Thyroid gland (tissue), 4 donors: ENCODE data around the gene PSMD6. TPM values are rescaled to one million over a fixed set of nuclear protein-coding genes. Genes with fewer than 3 reads are reported as not detected.

ENCODE experiments used
- DNase-seq, 2 donors: peaks; one replicate each; pipeline ENCODE4 v3.0.0-alpha.2; 2019
- H3K27ac ChIP-seq, 3 donors: fragments of 200-600 bp; sonication (generic); 1 replicate in 2 of 3; 2 replicates in 1 of 3; pipeline ENCODE4 v1.5.1; 2016 to 2019; ENCODE audit warnings: mild to moderate bottlenecking in 1 of 3, moderate library complexity in 1 of 3
- H3K27me3 ChIP-seq: fragments of 200-600 bp; sonication (generic); one replicate; pipeline ENCODE4 v1.5.1; 2019
- H3K36me3 ChIP-seq, 2 donors: fragments of 200-600 bp; sonication (generic); one replicate each; pipeline ENCODE4 v1.5.1; 2016 to 2019
- H3K4me1 ChIP-seq, 2 donors: fragments of 200-600 bp; sonication (generic); one replicate each; pipeline ENCODE4 v1.5.1; 2017 to 2019
- H3K4me3 ChIP-seq, 3 donors: fragments of 200-600 bp; sonication (generic); replicated peaks in 1 of 3; 1 replicate in 2 of 3; 2 replicates in 1 of 3; pipeline ENCODE4 v1.5.1; 2016; ENCODE audit warnings: mild to moderate bottlenecking in 1 of 3
- H3K9me3 ChIP-seq: fragments of 200-600 bp; sonication (generic); one replicate; pipeline ENCODE4 v1.5.1; 2017
- POLR2A ChIP-seq, 2 donors: fragments of 450-650 bp; IDR thresholded peaks; one replicate each; pipeline ENCODE4 v1.6.1; 2017; ENCODE audit warnings: antibody characterized with exemption in 2 of 2, mild to moderate bottlenecking in 2 of 2, moderate library complexity in 1 of 2
- WGBS, 2 donors: methylation state at CpG; one replicate each; pipeline ENCODE4 v1.1.5; 2017; 5-methylcytosine and 5-hydroxymethylcytosine counted together
- intact Hi-C: fragments of 100-400 bp; cut with DNase I; formaldehyde crosslinking; loops from one replicate; pipeline ENCODE4 v1.15.1; 2023
- total RNA-seq, 4 donors: library from RNA; depleted of rRNA; stranded (reverse); fragments of >200 nt; gene quantifications; one replicate each; pipeline ENCODE4 v1.2.3, GENCODE V29; 2016
- TF ChIP-seq, protein P1 (sequence below), 6 experiments: fragments of 200-600 bp in 3 of 6; fragments of 450-650 bp in 3 of 6; sonication (generic) in 3 of 6; IDR thresholded peaks; one replicate each; pipeline ENCODE4 v1.5.1; 2016 to 2019; ENCODE audit warnings: antibody characterized with exemption in 6 of 6, mild to moderate bottlenecking in 2 of 6, inconsistent platforms in 1 of 6, moderate library complexity in 1 of 6

PSMD6 gene
- total RNA-seq, 4 donors from 2014 or later: 64.1 to 116 (median 75.3) TPM

DNA sequence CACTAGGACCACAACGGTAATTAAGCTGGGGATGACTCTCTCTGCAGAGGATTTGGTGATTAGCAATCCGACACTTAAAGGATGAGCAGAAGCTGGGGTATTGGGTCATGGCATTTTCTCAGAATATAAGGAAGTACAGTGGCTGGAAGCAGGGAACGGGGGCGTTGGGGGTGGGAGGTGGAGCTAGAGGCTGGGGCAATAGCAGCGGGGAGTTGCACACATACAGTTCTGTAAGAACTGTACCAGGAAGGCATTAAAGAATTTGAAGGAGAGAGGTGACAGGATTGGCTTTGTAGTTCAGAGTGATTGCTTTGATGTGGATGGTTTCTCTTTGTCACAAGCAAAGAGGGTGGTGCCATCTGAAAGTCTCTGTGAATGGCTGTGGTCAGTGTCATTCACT lies 28.2 kb downstream of the PSMD6 start:
- Histone ChIP-seq H3K27me3 (no peaks in the 10 kb centered on the region), H3K4me1 (peaks cover 9 to 13% of the 10 kb centered on the region in 2 donors), H3K27ac (no peak overlapping the region), H3K9me3 (no peaks in the 10 kb centered on the region), H3K4me3 (no peak overlapping the region), H3K36me3 (peaks cover 27 to 28% of the 10 kb centered on the region in 2 donors)
- no peak for DNase-seq
- intact Hi-C loops: no loop called here
- no peak for TF ChIP-seq POLR2A (IDR thresholded peaks at IDR 0.05)
- TF ChIP-seq, protein P1, sequence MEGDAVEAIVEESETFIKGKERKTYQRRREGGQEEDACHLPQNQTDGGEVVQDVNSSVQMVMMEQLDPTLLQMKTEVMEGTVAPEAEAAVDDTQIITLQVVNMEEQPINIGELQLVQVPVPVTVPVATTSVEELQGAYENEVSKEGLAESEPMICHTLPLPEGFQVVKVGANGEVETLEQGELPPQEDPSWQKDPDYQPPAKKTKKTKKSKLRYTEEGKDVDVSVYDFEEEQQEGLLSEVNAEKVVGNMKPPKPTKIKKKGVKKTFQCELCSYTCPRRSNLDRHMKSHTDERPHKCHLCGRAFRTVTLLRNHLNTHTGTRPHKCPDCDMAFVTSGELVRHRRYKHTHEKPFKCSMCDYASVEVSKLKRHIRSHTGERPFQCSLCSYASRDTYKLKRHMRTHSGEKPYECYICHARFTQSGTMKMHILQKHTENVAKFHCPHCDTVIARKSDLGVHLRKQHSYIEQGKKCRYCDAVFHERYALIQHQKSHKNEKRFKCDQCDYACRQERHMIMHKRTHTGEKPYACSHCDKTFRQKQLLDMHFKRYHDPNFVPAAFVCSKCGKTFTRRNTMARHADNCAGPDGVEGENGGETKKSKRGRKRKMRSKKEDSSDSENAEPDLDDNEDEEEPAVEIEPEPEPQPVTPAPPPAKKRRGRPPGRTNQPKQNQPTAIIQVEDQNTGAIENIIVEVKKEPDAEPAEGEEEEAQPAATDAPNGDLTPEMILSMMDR (IDR thresholded peaks at IDR 0.05): no peak
- 89 to 94% methylated on average over 5 of the region's 5 CpGs for WGBS, 2 donors

DNA sequence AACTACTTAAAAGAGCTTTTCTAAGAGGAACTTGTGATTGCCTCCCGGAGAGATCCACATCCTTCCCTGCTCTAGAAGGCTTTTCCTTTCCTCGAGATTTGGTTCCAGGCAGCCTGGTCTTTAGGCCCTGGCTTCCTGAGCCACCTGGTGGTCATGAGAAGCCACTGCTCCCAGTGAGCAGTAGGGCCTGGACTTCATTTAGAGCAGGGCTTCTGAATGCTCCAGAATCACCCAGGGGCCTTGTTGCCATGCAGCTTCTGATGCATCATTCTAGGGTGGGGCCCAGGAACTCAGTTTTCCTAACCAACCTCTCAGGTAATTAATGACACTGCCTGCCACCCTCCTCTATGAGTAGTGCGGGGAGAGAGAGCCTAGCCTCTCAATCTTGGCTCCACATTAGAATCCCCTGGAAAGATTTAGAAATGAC lies 29.6 kb downstream of the PSMD6 start:
- no peaks in the 10 kb centered on the region for H3K27me3 ChIP-seq
- DNase-seq: peak; percentile 66 to 68
- no peak for TF ChIP-seq POLR2A (IDR thresholded peaks at IDR 0.05)
- TF ChIP-seq, protein P1 (IDR thresholded peaks at IDR 0.05): peak; percentile 65 to 96 (median 87)
- H3K4me1 ChIP-seq: no peaks in the 10 kb centered on the region
- no peak overlapping the region for H3K4me3 ChIP-seq
- no peak overlapping the region for H3K27ac ChIP-seq
- WGBS, 2 donors: 3 to 36% methylated on average over 2 to 3 of the region's 3 CpGs
- peaks cover 40% of the 10 kb centered on the region in 2 donors for H3K36me3 ChIP-seq
- intact Hi-C loops: loop anchor here (5.0 kb wide), 1 partner anchor 46 kb away; no protein-coding TSS in a partner anchor
- no peaks in the 10 kb centered on the region for H3K9me3 ChIP-seq

DNA sequence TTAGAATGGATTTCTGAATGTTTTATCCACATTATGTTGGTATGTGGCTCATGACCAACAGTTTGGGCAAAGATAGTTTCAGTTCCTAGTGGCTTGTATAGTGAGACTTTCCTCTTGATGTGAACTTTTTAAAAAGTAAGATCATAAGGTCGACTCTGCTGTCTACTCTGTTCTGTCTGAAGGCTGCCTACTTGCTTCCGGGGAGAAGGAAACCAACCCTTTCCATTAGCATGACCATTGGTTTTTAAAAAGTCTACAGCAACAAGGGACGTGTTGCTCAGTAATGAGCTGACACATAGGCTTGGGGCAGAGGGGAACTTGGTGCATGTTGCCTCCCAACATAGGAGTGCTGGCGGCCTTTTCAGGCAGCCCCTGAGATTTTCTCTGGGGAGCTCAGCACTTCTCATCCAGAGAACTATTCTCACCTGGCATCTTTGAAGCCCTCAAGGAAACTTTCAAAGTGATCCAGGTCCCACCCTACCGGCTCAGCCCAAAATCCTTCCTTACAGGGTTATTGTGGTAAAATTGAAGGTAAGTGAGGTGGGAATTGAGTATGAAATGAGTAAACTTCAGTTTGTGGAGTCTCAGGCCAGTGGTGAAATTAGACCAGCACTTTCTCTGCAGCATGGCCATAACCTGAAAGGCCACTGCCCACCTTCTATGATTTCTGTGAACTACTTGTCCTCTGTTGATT lies 30.6 kb downstream of the PSMD6 start:
- no peak overlapping the region for H3K4me3 ChIP-seq
- H3K27me3 ChIP-seq: no peaks in the 10 kb centered on the region
- H3K4me1 ChIP-seq: no peaks in the 10 kb centered on the region
- no peak overlapping the region for H3K27ac ChIP-seq
- no peaks in the 10 kb centered on the region for H3K9me3 ChIP-seq
- intact Hi-C loops: loop anchor here (5.0 kb wide), 1 partner anchor 45 kb away; no protein-coding TSS in a partner anchor
- WGBS, 2 donors: 91 to 95% methylated on average over 5 of the region's 5 CpGs
- DNase-seq: no peak
- H3K36me3 ChIP-seq: peaks cover 47% of the 10 kb centered on the region in 2 donors
- no peak for TF ChIP-seq POLR2A (IDR thresholded peaks at IDR 0.05)
- TF ChIP-seq, protein P1 (IDR thresholded peaks at IDR 0.05): no peak

DNA sequence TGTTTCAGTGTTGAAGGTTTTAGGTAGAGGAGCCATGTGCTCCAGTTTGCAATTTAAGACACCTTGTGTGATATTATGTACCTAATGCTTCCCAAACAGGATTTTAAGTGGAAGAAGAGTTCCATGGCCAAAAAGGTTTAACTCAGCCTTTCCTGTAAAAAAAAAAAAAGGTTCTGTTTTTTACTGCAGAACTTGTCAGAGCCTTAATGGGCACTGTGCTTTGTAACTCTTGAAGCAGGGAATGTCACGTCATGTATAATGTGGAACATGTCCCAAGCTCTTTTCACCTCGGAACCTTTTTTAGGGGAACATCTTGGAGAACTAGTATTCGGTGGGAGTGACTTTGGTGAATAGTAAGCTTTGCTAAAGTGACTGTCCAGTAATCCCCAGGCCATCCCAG lies 31.6 kb downstream of the PSMD6 start:
- no peak for DNase-seq
- Histone ChIP-seq H3K4me1 (no peaks in the 10 kb centered on the region), H3K9me3 (no peaks in the 10 kb centered on the region), H3K27ac (no peak overlapping the region), H3K4me3 (no peak overlapping the region), H3K27me3 (no peaks in the 10 kb centered on the region), H3K36me3 (peaks cover 45 to 46% of the 10 kb centered on the region in 2 donors)
- TF ChIP-seq POLR2A (IDR thresholded peaks at IDR 0.05): no peak
- TF ChIP-seq, protein P1 (IDR thresholded peaks at IDR 0.05): no peak
- 93 to 94% methylated on average over 3 of the region's 3 CpGs for WGBS, 2 donors
- intact Hi-C loops: loop anchor here (5.0 kb wide), 1 partner anchor 44 kb away; no protein-coding TSS in a partner anchor

DNA sequence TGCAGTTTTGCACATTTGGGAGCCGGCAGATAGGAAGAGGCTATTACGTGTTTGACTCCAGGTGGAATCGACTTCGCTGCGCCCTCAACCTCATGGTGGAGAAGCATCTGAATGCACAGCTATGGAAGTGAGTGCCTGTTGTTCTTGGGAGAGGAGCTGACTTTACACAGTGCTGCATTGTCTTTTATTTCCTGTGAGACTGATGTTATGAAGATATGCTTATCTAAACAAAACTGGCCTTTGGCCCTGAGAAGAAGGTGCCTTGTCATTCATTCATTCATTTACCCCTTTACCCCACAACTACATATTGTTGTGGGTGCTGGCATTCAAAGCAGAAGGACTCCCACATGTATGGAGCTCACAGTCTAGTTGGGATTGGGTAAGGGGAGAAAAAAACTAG lies 32.6 kb downstream of the PSMD6 start:
- Histone ChIP-seq H3K4me3 (no peak overlapping the region), H3K9me3 (no peaks in the 10 kb centered on the region), H3K27ac (no peak overlapping the region), H3K27me3 (no peaks in the 10 kb centered on the region), H3K36me3 (peaks cover 37 to 39% of the 10 kb centered on the region in 2 donors), H3K4me1 (no peaks in the 10 kb centered on the region)
- no peak for DNase-seq
- intact Hi-C loops: loop anchor here (5.0 kb wide), 1 partner anchor 43 kb away; no protein-coding TSS in a partner anchor
- WGBS, 2 donors: 92% methylated on average over 5 of the region's 5 CpGs
- TF ChIP-seq, protein P1 (IDR thresholded peaks at IDR 0.05): no peak
- no peak for TF ChIP-seq POLR2A (IDR thresholded peaks at IDR 0.05)
